ENCODE results near the gene EXOC1L.
A peak's percentile ranks its signal among the peaks of the same experiment; 100 is the strongest.

The EXOC1L gene

DNA sequence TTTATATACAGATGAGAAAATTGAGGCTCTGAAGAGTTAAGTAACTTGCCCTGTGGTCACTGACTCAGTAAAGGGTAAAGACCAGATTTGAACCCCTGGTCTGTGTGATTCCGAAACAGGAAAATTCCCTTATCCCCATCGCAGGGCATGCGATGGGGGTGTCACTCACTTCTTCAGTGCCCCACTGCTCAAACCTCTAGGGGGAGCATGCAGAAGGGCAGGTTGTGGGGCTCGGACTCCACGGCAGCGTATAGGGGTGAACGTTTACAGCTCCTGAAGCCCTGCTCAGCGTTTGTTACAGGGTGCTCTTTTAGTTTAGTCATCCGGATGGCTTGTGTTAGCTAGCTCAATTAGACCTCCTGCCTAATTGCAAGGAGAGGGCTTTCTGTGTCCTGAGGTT, 30.1 kb downstream of the EXOC1L start:
- no peak for DNase-seq (ENCODE audit: low read depth)
- TF ChIP-seq, protein P1, sequence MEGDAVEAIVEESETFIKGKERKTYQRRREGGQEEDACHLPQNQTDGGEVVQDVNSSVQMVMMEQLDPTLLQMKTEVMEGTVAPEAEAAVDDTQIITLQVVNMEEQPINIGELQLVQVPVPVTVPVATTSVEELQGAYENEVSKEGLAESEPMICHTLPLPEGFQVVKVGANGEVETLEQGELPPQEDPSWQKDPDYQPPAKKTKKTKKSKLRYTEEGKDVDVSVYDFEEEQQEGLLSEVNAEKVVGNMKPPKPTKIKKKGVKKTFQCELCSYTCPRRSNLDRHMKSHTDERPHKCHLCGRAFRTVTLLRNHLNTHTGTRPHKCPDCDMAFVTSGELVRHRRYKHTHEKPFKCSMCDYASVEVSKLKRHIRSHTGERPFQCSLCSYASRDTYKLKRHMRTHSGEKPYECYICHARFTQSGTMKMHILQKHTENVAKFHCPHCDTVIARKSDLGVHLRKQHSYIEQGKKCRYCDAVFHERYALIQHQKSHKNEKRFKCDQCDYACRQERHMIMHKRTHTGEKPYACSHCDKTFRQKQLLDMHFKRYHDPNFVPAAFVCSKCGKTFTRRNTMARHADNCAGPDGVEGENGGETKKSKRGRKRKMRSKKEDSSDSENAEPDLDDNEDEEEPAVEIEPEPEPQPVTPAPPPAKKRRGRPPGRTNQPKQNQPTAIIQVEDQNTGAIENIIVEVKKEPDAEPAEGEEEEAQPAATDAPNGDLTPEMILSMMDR (conservative IDR thresholded peaks at IDR 0.05; ENCODE audit: control insufficient read depth, insufficient read depth, low read depth, low read length) = no peak
- no peak overlapping the region for H3K4me3 ChIP-seq (ENCODE audit: control insufficient read depth, low read depth, low read length)

DNA sequence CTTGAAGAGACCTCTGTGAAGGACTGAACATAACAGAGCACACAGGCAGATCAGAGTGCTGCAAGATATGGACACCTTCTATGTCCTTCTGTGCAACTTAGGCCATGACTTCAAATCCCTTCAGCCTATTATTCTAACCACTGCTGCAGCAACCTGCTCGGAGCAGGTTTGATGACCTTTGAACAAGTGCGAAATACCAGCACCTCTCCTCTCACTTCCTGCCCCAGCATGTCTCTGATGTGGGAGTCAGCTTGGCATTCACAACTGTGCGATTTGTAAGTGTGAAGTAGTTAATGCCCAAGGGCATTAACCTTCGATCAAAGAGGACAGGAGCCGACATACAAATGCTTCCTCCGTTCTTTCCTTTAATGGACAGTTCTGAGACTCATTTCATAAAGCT, 32.3 kb downstream of the EXOC1L start:
- no peak for DNase-seq (ENCODE audit: low read depth)
- TF ChIP-seq, protein P1 (conservative IDR thresholded peaks at IDR 0.05; ENCODE audit: control insufficient read depth, insufficient read depth, low read depth, low read length) = no peak
- H3K4me3 ChIP-seq (ENCODE audit: control insufficient read depth, low read depth, low read length) = no peak overlapping the region

GRCh38 chr4:55853484-55854046, 34.0 kb downstream of the EXOC1L start, which contains the start of gene EXOC1:
Gene EXOC1, plus strand, starts transcription at chr4:55853648. Its CDS starts 4,676 bp downstream, at chr4:55858324.
- TF ChIP-seq, protein P1 (conservative IDR thresholded peaks at IDR 0.05; ENCODE audit: control insufficient read depth, insufficient read depth, low read depth, low read length) = no peak
- peak within 1 kb of the TSS; percentile 95 for H3K4me3 ChIP-seq (ENCODE audit: control insufficient read depth, low read depth, low read length)
- peak; percentile 95 for DNase-seq (ENCODE audit: low read depth)

- DNase-seq (ENCODE audit: low read depth) = no peak
- peak overlapping the region; percentile 95 for H3K4me3 ChIP-seq (ENCODE audit: control insufficient read depth, low read depth, low read length)
- TF ChIP-seq, protein P1 (conservative IDR thresholded peaks at IDR 0.05; ENCODE audit: control insufficient read depth, insufficient read depth, low read depth, low read length) = no peak
Measured at GRCh38 chr4:55854129-55854528, 34.5 kb downstream of the EXOC1L start.

GRCh38 chr4:55857586-55857985, 38.0 kb downstream of the EXOC1L start:
- no peak overlapping the region for H3K4me3 ChIP-seq (ENCODE audit: control insufficient read depth, low read depth, low read length)
- no peak for DNase-seq (ENCODE audit: low read depth)
- TF ChIP-seq, protein P1 (conservative IDR thresholded peaks at IDR 0.05; ENCODE audit: control insufficient read depth, insufficient read depth, low read depth, low read length) = no peak

- H3K4me3 ChIP-seq (ENCODE audit: control insufficient read depth, low read depth, low read length) = no peak overlapping the region
- DNase-seq (ENCODE audit: low read depth) = no peak
Measured at GRCh38 chr4:55859711-55860110, 40.1 kb downstream of the EXOC1L start.

More at GRCh38 chr4:55859711-55860110, 40.1 kb downstream of the EXOC1L start:
- TF ChIP-seq, protein P1 (conservative IDR thresholded peaks at IDR 0.05; ENCODE audit: control insufficient read depth, insufficient read depth, low read depth, low read length) = no peak
